Measurements from ENCODE around the gene NRL. TPM values are rescaled to one million over a fixed set of nuclear protein-coding genes. Genes with fewer than 3 reads are reported as not detected.

Gene NRL
- total RNA-seq, 1 experiment from 2014 or later, result 0.66 TPM

DNA sequence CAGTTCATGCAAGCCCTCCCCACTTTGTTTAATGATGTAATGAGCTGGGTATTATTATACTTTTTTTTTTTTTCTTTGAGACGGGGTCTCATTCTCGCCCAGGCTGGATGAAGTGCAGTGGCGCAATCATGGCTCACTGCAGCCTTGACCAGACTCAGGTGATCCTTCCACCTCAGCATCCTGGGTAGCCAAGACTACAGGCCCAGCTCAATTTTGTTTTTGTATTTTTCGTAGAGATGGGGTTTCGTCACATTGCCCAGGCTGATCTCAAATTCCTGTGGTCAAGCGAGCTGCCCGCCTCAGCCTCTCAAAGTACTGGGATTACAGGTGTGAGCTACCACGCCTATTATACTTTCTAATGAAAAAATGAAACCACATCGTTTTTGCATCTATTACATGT is 4.7 kb downstream of the NRL start:
- ChIA-PET CTCF (interaction anchor here (0.9 to 5.5 kb wide), 7 partner anchors 17 to 521 kb away, joined by 3 to 116 read pairs (median 9); partner anchors contain the start of genes IRF9 and PCK2), POLR2A (interaction anchor here (1.2 to 1.9 kb wide), 3 partner anchors 15 to 31 kb away, joined by 4 to 5 read pairs (median 5); partner anchors contain the start of genes EMC9 and PCK2), RAD21 (ENCODE audit: low non-redundant PET in 1 of 2, low total read pairs in 2 of 2, uncharacterized antibody in 2 of 2, unreplicated experiment in 2 of 2) (interaction anchor here (0.6 to 2.6 kb wide), 2 partner anchors 52 to 74 kb away, joined by 4 to 18 read pairs; no protein-coding TSS in a partner anchor)
- H3K4me2 ChIP-seq (ENCODE audit: low read length), result no peak overlapping the region
- no peaks in the 10 kb centered on the region for H3K27me3 ChIP-seq (ENCODE audit: insufficient read depth, low read length)
- H3K9me3 ChIP-seq (ENCODE audit: control insufficient read depth in 1 of 2, insufficient read depth in 1 of 2, low read depth in 1 of 2, low read length in 2 of 2), result peaks cover 0 to under 1% of the 10 kb centered on the region in 2 experiments; a peak in 1 of 4 replicates
- BruUV-seq (replicated peaks), result no TSS peak
- H3K4me1 ChIP-seq (ENCODE audit: control insufficient read depth in 1 of 2, insufficient read depth in 2 of 2, low read length in 2 of 2), result peaks cover 2 to 15% of the 10 kb centered on the region in 2 experiments; a peak in 3 of 4 replicates
- H3K27ac ChIP-seq (ENCODE audit: low read depth, low read length), result no peak overlapping the region
- no peak for TF ChIP-seq SP1 (IDR thresholded peaks at IDR 0.05; ENCODE audit: low read depth)
- TF ChIP-seq, protein P1, sequence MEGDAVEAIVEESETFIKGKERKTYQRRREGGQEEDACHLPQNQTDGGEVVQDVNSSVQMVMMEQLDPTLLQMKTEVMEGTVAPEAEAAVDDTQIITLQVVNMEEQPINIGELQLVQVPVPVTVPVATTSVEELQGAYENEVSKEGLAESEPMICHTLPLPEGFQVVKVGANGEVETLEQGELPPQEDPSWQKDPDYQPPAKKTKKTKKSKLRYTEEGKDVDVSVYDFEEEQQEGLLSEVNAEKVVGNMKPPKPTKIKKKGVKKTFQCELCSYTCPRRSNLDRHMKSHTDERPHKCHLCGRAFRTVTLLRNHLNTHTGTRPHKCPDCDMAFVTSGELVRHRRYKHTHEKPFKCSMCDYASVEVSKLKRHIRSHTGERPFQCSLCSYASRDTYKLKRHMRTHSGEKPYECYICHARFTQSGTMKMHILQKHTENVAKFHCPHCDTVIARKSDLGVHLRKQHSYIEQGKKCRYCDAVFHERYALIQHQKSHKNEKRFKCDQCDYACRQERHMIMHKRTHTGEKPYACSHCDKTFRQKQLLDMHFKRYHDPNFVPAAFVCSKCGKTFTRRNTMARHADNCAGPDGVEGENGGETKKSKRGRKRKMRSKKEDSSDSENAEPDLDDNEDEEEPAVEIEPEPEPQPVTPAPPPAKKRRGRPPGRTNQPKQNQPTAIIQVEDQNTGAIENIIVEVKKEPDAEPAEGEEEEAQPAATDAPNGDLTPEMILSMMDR (IDR thresholded peaks at IDR 0.05 in 2 of 3, conservative IDR thresholded peaks at IDR 0.05 in 1 of 3; ENCODE audit: borderline replicate concordance in 1 of 3, insufficient read depth in 1 of 3, low read depth in 2 of 3, low read length in 2 of 3), result no peak
- TF ChIP-seq, protein P2, sequence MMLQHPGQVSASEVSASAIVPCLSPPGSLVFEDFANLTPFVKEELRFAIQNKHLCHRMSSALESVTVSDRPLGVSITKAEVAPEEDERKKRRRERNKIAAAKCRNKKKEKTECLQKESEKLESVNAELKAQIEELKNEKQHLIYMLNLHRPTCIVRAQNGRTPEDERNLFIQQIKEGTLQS (IDR thresholded peaks at IDR 0.05), result no peak
- TF ChIP-seq, protein P3, sequence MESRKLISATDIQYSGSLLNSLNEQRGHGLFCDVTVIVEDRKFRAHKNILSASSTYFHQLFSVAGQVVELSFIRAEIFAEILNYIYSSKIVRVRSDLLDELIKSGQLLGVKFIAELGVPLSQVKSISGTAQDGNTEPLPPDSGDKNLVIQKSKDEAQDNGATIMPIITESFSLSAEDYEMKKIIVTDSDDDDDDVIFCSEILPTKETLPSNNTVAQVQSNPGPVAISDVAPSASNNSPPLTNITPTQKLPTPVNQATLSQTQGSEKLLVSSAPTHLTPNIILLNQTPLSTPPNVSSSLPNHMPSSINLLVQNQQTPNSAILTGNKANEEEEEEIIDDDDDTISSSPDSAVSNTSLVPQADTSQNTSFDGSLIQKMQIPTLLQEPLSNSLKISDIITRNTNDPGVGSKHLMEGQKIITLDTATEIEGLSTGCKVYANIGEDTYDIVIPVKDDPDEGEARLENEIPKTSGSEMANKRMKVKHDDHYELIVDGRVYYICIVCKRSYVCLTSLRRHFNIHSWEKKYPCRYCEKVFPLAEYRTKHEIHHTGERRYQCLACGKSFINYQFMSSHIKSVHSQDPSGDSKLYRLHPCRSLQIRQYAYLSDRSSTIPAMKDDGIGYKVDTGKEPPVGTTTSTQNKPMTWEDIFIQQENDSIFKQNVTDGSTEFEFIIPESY (IDR thresholded peaks at IDR 0.05; ENCODE audit: extremely low read depth, insufficient replicate concordance, low read length), result no peak
- TF ChIP-seq TCF7L2 (IDR thresholded peaks at IDR 0.05; ENCODE audit: borderline replicate concordance, extremely low read depth, insufficient read depth, insufficient read length), result no peak
- no peak for TF ChIP-seq RAD21 (IDR thresholded peaks at IDR 0.05; ENCODE audit: low read depth)
- no peak for TF ChIP-seq SRF (IDR thresholded peaks at IDR 0.05; ENCODE audit: low read depth)
- no peak for TF ChIP-seq POLR2AphosphoS5 (IDR thresholded peaks at IDR 0.05; ENCODE audit: low read depth, low read length)
- TF ChIP-seq CEBPB (IDR thresholded peaks at IDR 0.05; ENCODE audit: low read depth), result no peak
- TF ChIP-seq ZFX (IDR thresholded peaks at IDR 0.05), result no peak
- no peak for TF ChIP-seq FOSL1 (IDR thresholded peaks at IDR 0.05; ENCODE audit: low read depth)
- no peak for TF ChIP-seq YY1 (IDR thresholded peaks at IDR 0.05; ENCODE audit: extremely low read depth, insufficient replicate concordance, low read depth, low read length)
- TF ChIP-seq, protein P4, sequence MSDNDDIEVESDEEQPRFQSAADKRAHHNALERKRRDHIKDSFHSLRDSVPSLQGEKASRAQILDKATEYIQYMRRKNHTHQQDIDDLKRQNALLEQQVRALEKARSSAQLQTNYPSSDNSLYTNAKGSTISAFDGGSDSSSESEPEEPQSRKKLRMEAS (IDR thresholded peaks at IDR 0.05), result no peak
- TF ChIP-seq CBX3 (IDR thresholded peaks at IDR 0.05; ENCODE audit: low read depth), result no peak
- TF ChIP-seq SIN3A (IDR thresholded peaks at IDR 0.05; ENCODE audit: low read depth), result no peak
- no peak for TF ChIP-seq ZNF274 (IDR thresholded peaks at IDR 0.05; ENCODE audit: low read depth, low read length)
- no peak for TF ChIP-seq POLR2A (IDR thresholded peaks at IDR 0.05; ENCODE audit: borderline replicate concordance, extremely low read depth, insufficient read depth, insufficient read length)
- no peaks in the 10 kb centered on the region for H3K36me3 ChIP-seq (ENCODE audit: control insufficient read depth in 1 of 2, insufficient read depth in 2 of 2, low read length in 2 of 2)
- no peak overlapping the region for H2AFZ ChIP-seq (ENCODE audit: low read depth, low read length, poor library complexity, severe bottlenecking)
- no peaks in the 10 kb centered on the region for H3K79me2 ChIP-seq (ENCODE audit: insufficient read depth, low read length)
- H3K4me3 ChIP-seq (replicated peaks in 1 of 2; ENCODE audit: low read depth in 1 of 2, low read length in 2 of 2), result no peak overlapping the region
- no peaks in the 10 kb centered on the region for H3K9me2 ChIP-seq (ENCODE audit: insufficient read depth)
- DNase-seq (ENCODE audit: low read depth, low spot score) (no peak), ATAC-seq (no peak)
- H4K20me1 ChIP-seq (ENCODE audit: insufficient read depth), result no peaks in the 10 kb centered on the region
- no peak overlapping the region for H3K9ac ChIP-seq (ENCODE audit: low read length)
- intact Hi-C loops (cut with micrococcal nuclease), result loop anchor here (5.0 kb wide), 1 partner anchor 102 kb away; the partner anchor contains the start of gene CHMP4A

Measured in HCT116 (cell line).